CD4-positive, alpha-beta T cell (primary cell): ENCODE results near the gene PPP1R36. TPM values are rescaled to one million over a fixed set of nuclear protein-coding genes. Genes with fewer than 3 reads are reported as not detected.

Experiments used
- ATAC-seq: fragments of 200-7000 bp; cut with Tn5 transposase; one replicate; pipeline ENCODE4 v1.10.0; 2022; ENCODE audit warnings: mild to moderate bottlenecking; ENCODE audit not compliant: poor library complexity
- CTCF ChIA-PET: fragments of 350-600 bp; sonication (Branson Sonifier 250); formaldehyde crosslinking; loops from one replicate; lab custom pipeline; 2021; ENCODE audit warnings: antibody characterized with exemption, inconsistent platforms; lab: Charles Lee
- POLR2A ChIA-PET: fragments of 350-600 bp; sonication (Branson Sonifier 250); formaldehyde crosslinking; loops from one replicate; lab custom pipeline; 2021; ENCODE audit warnings: antibody characterized with exemption, inconsistent platforms; lab: Charles Lee
- DNase-seq, 14 experiments: peaks; one replicate each; pipeline ENCODE4 v3.0.0-alpha.2; 2013 to 2020; ENCODE audit warnings: mixed read lengths in 2 of 14
- H3K27ac ChIP-seq, 2 donors: one replicate each; pipeline versions ENCODE4 v1.5.1 to v1.7.0; 2013; ENCODE audit warnings: low read length in 2 of 2, low read depth in 1 of 2, mild to moderate bottlenecking in 1 of 2
- H3K27me3 ChIP-seq, 2 experiments: 1 replicate in 1 of 2; 2 replicates in 1 of 2; pipeline versions ENCODE4 v1.6.1 to v1.7.0; 2013; ENCODE audit warnings: low read length in 2 of 2, control low read depth in 1 of 2, mild to moderate bottlenecking in 1 of 2, moderate library complexity in 1 of 2; ENCODE audit not compliant: insufficient read depth in 2 of 2, control insufficient read depth in 1 of 2
- H3K36me3 ChIP-seq: one replicate; pipeline ENCODE4 v1.6.1; 2013; ENCODE audit warnings: low read length, control low read depth; ENCODE audit not compliant: insufficient read depth
- H3K4me1 ChIP-seq: one replicate; pipeline ENCODE4 v1.6.1; 2013; ENCODE audit warnings: low read length, control low read depth; ENCODE audit not compliant: insufficient read depth
- H3K4me3 ChIP-seq: one replicate; pipeline ENCODE4 v1.5.1; 2013; ENCODE audit warnings: mild to moderate bottlenecking, low read length, moderate library complexity
- H3K9me3 ChIP-seq, 2 experiments: 1 replicate in 1 of 2; 2 replicates in 1 of 2; pipeline versions ENCODE4 v1.6.1 to v1.7.0; 2013; ENCODE audit warnings: low read length in 2 of 2, mild to moderate bottlenecking in 2 of 2, control low read depth in 1 of 2, moderate library complexity in 1 of 2; ENCODE audit not compliant: control insufficient read depth in 1 of 2, insufficient read depth in 1 of 2
- H3K27ac Mint-ChIP-seq: one replicate; pipeline ENCODE4 v1.8.0; 2020; ENCODE audit warnings: mixed read lengths
- H3K27me3 Mint-ChIP-seq: one replicate; pipeline ENCODE4 v1.8.0; 2021; ENCODE audit warnings: mixed read lengths
- H3K36me3 Mint-ChIP-seq: one replicate; pipeline ENCODE4 v1.8.0; 2021; ENCODE audit warnings: low read depth, mixed read lengths
- H3K4me1 Mint-ChIP-seq: one replicate; pipeline ENCODE4 v1.8.0; 2021; ENCODE audit warnings: low read depth, mixed read lengths
- H3K4me3 Mint-ChIP-seq: one replicate; pipeline ENCODE4 v1.8.0; 2020; ENCODE audit warnings: mild to moderate bottlenecking, mixed read lengths
- H3K9me3 Mint-ChIP-seq: one replicate; pipeline ENCODE4 v1.8.0; 2020; ENCODE audit warnings: mixed read lengths
- intact Hi-C, 2 experiments: fragments of 100-400 bp; cut with DNase I in 1 of 2; cut with micrococcal nuclease in 1 of 2; formaldehyde crosslinking; loops; one replicate each; pipeline versions ENCODE4 v1.15.1 to v1.9.0; 2023 to 2025; cut with DNase I, micrococcal nuclease
- total RNA-seq, 174 experiments: library from RNA in 2 of 174; stranded (reverse) in 2 of 174; gene quantifications; one replicate each; pipeline ENCODE4 v1.2.3 and lab custom pipeline; 2021 to 2026
- TF ChIP-seq, protein P1 (sequence below): fragments of 200-600 bp; IDR thresholded peaks from one replicate; pipeline ENCODE4 v1.8.0; 2022; ENCODE audit warnings: antibody characterized with exemption, mild to moderate bottlenecking

The PPP1R36 gene
- total RNA-seq, 2 experiments from 2014 or later: not detected

DNA sequence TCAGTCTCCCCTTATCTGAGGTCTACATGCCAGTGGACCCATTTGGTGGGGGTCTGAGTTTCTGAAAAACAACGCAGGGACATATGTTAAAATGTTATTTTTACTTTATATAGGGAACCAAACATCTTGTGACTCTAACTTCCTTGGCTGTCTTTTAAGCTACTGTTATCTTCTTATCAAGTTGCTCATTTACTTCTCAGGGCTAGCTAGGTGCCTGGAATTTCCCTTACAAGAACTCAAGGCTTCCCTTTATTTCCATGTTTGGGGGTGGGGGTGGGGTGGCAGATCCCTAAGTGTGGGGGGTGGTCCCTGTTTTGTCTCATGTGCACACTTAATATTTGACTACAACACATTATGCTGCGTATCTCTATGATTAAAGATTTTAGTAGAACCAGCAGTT is 31.6 kb downstream of the PPP1R36 start:
- TF ChIP-seq, protein P1, sequence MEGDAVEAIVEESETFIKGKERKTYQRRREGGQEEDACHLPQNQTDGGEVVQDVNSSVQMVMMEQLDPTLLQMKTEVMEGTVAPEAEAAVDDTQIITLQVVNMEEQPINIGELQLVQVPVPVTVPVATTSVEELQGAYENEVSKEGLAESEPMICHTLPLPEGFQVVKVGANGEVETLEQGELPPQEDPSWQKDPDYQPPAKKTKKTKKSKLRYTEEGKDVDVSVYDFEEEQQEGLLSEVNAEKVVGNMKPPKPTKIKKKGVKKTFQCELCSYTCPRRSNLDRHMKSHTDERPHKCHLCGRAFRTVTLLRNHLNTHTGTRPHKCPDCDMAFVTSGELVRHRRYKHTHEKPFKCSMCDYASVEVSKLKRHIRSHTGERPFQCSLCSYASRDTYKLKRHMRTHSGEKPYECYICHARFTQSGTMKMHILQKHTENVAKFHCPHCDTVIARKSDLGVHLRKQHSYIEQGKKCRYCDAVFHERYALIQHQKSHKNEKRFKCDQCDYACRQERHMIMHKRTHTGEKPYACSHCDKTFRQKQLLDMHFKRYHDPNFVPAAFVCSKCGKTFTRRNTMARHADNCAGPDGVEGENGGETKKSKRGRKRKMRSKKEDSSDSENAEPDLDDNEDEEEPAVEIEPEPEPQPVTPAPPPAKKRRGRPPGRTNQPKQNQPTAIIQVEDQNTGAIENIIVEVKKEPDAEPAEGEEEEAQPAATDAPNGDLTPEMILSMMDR: no peak
- no peaks in the 10 kb centered on the region for H3K9me3 Mint-ChIP-seq
- no peaks in the 10 kb centered on the region for H3K4me1 Mint-ChIP-seq
- Histone ChIP-seq H3K4me3 (no peak overlapping the region), H3K27ac (no peak overlapping the region), H3K36me3 (no peaks in the 10 kb centered on the region), H3K4me1 (no peaks in the 10 kb centered on the region), H3K9me3 (no peaks in the 10 kb centered on the region), H3K27me3 (no peaks in the 10 kb centered on the region)
- ATAC-seq (no peak), DNase-seq (no peak)
- intact Hi-C loops: no loop called here
- CTCF ChIA-PET: interaction anchor here (1.2 kb wide), 1 partner anchor 56 kb away, joined by 3 read pairs; no protein-coding TSS in a partner anchor
- POLR2A ChIA-PET: no interaction called here
- H3K36me3 Mint-ChIP-seq: no peaks in the 10 kb centered on the region
- peaks cover 6% of the 10 kb centered on the region for H3K27me3 Mint-ChIP-seq
- no peak overlapping the region for H3K4me3 Mint-ChIP-seq
- no peak overlapping the region for H3K27ac Mint-ChIP-seq

DNA sequence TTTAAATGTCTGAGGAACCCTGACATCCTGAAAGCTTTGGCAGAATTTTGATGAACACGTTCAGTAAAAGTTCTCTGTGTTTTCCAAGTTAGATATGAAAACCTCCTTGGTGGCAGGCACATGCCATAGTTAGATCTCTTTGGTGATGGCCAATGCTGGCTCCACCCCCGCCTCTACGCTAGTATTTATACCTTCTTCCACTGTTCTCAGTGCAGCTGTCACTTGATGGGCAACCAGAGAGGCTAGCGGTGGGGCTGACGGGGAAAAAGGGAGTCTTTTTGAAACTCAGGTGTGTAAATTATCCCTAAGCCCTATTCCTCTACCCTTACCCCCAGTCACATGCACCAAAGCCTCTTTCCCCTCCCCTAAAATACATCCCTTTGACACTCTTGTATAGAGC is 32.1 kb downstream of the PPP1R36 start:
- Histone ChIP-seq H3K36me3 (no peaks in the 10 kb centered on the region), H3K27me3 (no peaks in the 10 kb centered on the region), H3K4me3 (no peak overlapping the region), H3K4me1 (no peaks in the 10 kb centered on the region), H3K27ac (no peak overlapping the region), H3K9me3 (no peaks in the 10 kb centered on the region)
- no peak overlapping the region for H3K27ac Mint-ChIP-seq
- ChIA-PET POLR2A (no interaction called here), CTCF (no interaction called here)
- intact Hi-C loops: no loop called here
- TF ChIP-seq, protein P1: no peak
- no peaks in the 10 kb centered on the region for H3K9me3 Mint-ChIP-seq
- H3K4me3 Mint-ChIP-seq: no peak overlapping the region
- H3K27me3 Mint-ChIP-seq: peaks cover 6% of the 10 kb centered on the region
- H3K36me3 Mint-ChIP-seq: no peaks in the 10 kb centered on the region
- no peak for DNase-seq
- ATAC-seq: no peak
- H3K4me1 Mint-ChIP-seq: no peaks in the 10 kb centered on the region

DNA sequence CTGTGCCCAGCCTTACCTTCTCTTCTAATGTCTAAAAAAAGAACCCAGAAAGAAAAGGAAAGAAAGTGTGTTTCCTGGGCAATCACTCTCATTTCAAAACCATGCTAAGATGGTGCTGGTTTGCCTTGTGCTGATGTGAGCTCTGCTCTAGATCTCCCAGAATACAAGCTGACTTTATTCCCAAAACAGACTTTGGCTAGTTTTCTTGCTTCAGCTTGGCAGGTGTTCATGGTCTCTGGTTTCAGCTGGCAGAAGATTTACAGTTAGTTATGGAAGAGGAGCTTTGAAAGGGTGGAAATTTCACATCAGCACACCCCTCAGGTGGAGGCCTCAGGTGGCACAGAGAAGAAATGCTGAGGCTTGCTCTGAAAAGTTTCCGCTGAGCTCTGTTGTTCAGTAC is 34.4 kb downstream of the PPP1R36 start:
- H3K27me3 ChIP-seq: no peaks in the 10 kb centered on the region
- no peak overlapping the region for H3K4me3 ChIP-seq
- H3K27ac ChIP-seq: no peak overlapping the region
- H3K4me3 Mint-ChIP-seq: no peak overlapping the region
- H3K36me3 ChIP-seq: no peaks in the 10 kb centered on the region
- TF ChIP-seq, protein P1: no peak
- peaks cover under 1% of the 10 kb centered on the region for H3K27me3 Mint-ChIP-seq
- H3K36me3 Mint-ChIP-seq: no peaks in the 10 kb centered on the region
- H3K9me3 ChIP-seq: no peaks in the 10 kb centered on the region
- intact Hi-C loops: no loop called here
- ATAC-seq (no peak), DNase-seq (no peak)
- H3K4me1 ChIP-seq: no peaks in the 10 kb centered on the region
- CTCF ChIA-PET: no interaction called here
- H3K27ac Mint-ChIP-seq: no peak overlapping the region
- POLR2A ChIA-PET: no interaction called here
- H3K9me3 Mint-ChIP-seq: no peaks in the 10 kb centered on the region
- H3K4me1 Mint-ChIP-seq: no peaks in the 10 kb centered on the region
